PC-9 (cell line): Measurements from ENCODE around the gene LATS2.

ENCODE experiments used
- EZH2 ChIP-seq: fragments of 200-600 bp; sonication (generic); IDR thresholded peaks from 2 replicates; pipeline ENCODE4 v1.8.0; 2017; ENCODE audit warnings: antibody characterized with exemption, low read depth
- TF ChIP-seq, protein P1 (sequence below): fragments of 200-600 bp; sonication (generic); conservative IDR thresholded peaks from 2 replicates; pipeline ENCODE4 v1.6.1; 2017; ENCODE audit warnings: mixed run types, antibody characterized with exemption, mild to moderate bottlenecking, moderate library complexity

DNA sequence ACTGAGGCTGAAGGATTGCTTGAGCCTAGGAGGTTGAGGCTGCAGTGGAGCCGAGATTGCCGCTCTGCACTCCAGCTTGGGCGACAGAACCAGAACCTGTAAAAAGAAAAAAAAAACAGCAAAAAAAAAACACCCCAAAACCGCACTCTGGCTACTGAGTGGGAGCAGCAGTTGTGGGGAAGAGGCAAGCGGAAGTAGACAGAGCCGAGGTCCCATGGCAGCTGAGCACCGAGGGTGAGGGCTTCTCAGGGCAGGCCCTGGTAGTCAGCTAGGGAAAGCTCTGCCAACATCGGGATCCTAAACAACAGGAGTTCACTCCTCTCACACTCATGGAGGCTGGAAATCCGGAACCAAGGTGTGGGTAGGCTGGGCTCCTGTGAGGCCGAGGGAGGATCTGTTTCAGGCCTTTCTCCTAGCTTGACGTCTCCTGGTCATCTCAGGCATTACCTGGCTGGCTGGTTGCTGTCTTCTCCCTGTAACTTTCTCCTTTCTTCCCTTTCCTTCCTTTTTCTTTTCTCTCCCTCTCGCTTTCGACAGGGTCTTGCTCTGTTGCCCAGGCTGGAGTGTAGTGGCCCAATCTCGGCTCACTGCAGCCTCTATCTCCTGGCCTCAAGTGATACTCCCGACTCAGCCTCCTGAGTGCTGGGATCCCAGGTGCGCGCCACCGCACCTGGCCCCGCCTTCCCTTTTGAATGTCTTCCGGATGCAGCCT, 15.8 kb upstream of the LATS2 start:
- TF ChIP-seq, protein P1, sequence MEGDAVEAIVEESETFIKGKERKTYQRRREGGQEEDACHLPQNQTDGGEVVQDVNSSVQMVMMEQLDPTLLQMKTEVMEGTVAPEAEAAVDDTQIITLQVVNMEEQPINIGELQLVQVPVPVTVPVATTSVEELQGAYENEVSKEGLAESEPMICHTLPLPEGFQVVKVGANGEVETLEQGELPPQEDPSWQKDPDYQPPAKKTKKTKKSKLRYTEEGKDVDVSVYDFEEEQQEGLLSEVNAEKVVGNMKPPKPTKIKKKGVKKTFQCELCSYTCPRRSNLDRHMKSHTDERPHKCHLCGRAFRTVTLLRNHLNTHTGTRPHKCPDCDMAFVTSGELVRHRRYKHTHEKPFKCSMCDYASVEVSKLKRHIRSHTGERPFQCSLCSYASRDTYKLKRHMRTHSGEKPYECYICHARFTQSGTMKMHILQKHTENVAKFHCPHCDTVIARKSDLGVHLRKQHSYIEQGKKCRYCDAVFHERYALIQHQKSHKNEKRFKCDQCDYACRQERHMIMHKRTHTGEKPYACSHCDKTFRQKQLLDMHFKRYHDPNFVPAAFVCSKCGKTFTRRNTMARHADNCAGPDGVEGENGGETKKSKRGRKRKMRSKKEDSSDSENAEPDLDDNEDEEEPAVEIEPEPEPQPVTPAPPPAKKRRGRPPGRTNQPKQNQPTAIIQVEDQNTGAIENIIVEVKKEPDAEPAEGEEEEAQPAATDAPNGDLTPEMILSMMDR = no peak
- TF ChIP-seq EZH2 = no peak
